ENCODE measurements around the gene ADARB2.
"Not testable (repeated sequence)": the region's sequence is repeated elsewhere in the genome, so short reads cannot be mapped to it uniquely, and the experiment has no call there.

GRCh38 chr10:1248262-1248630 lies 489.1 kb downstream of the ADARB2 start:
- TF ChIP-seq EZH2 (IDR thresholded peaks at IDR 0.05; ENCODE audit: borderline replicate concordance); EZH2phosphoT487 (IDR thresholded peaks at IDR 0.05; ENCODE audit: low read depth, severe bottlenecking, unreplicated experiment): not testable (repeated sequence)
- TF ChIP-seq, protein P1, sequence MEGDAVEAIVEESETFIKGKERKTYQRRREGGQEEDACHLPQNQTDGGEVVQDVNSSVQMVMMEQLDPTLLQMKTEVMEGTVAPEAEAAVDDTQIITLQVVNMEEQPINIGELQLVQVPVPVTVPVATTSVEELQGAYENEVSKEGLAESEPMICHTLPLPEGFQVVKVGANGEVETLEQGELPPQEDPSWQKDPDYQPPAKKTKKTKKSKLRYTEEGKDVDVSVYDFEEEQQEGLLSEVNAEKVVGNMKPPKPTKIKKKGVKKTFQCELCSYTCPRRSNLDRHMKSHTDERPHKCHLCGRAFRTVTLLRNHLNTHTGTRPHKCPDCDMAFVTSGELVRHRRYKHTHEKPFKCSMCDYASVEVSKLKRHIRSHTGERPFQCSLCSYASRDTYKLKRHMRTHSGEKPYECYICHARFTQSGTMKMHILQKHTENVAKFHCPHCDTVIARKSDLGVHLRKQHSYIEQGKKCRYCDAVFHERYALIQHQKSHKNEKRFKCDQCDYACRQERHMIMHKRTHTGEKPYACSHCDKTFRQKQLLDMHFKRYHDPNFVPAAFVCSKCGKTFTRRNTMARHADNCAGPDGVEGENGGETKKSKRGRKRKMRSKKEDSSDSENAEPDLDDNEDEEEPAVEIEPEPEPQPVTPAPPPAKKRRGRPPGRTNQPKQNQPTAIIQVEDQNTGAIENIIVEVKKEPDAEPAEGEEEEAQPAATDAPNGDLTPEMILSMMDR (IDR thresholded peaks at IDR 0.05; ENCODE audit: poor library complexity), result not testable (repeated sequence)

All from hepatocyte (in vitro differentiated cells).